H1 (cell line): ENCODE measurements around the gene SLC43A3. TPM values are rescaled to one million over a fixed set of nuclear protein-coding genes. Genes with fewer than 3 reads are reported as not detected.
A peak's percentile ranks its signal among the peaks of the same experiment; 100 is the strongest.

Experiments used
- CTCF ChIA-PET: fragments of 300-600 bp; sonication (Branson Sonifier 250); formaldehyde crosslinking; loops from one replicate; lab custom pipeline; 2021; ENCODE audit not compliant: partially characterized antibody; lab: Charles Lee
- POLR2A ChIA-PET: fragments of 300-600 bp; sonication (Branson Sonifier 250); formaldehyde crosslinking; loops from one replicate; lab custom pipeline; 2021; ENCODE audit warnings: inconsistent platforms; ENCODE audit not compliant: partially characterized antibody; lab: Charles Lee
- DNase-seq, 2 experiments: peaks; one replicate each; pipeline versions ENCODE4 v3.0.0 to v3.0.0-alpha.2; 2010 to 2022; ENCODE audit warnings: low spot score in 2 of 2, low read depth in 1 of 2, mixed read lengths in 1 of 2
- FAIRE-seq: peaks from 2 replicates; lab custom pipeline; 2011; peaks lifted over from hg19 to GRCh38; lab: Jason Lieb, UNC
- H2AFZ ChIP-seq: 2 replicates; pipeline ENCODE4 v1.8.1; 2012; ENCODE audit warnings: low read length, inconsistent platforms
- H2AK5ac ChIP-seq: 2 replicates; pipeline ENCODE4 v1.6.1; 2013; ENCODE audit warnings: low read depth, low read length
- H2BK120ac ChIP-seq: replicated peaks from 2 replicates; pipeline ENCODE3; 2013; ENCODE audit warnings: low read depth, low read length, inconsistent platforms
- H2BK12ac ChIP-seq: 2 replicates; pipeline ENCODE4 v1.6.1; 2013; ENCODE audit warnings: low read depth, low read length
- H2BK15ac ChIP-seq: 2 replicates; pipeline ENCODE4 v1.6.1; 2013; ENCODE audit warnings: low read length
- H2BK20ac ChIP-seq: 2 replicates; pipeline ENCODE4 v1.6.1; 2013; ENCODE audit warnings: low read length
- H2BK5ac ChIP-seq: 2 replicates; pipeline ENCODE4 v1.6.1; 2013; ENCODE audit warnings: low read depth, low read length
- H3K14ac ChIP-seq: 2 replicates; pipeline ENCODE4 v1.6.1; 2013; ENCODE audit warnings: inconsistent platforms; ENCODE audit not compliant: insufficient read length
- H3K18ac ChIP-seq: 2 replicates; pipeline ENCODE4 v1.6.1; 2013; ENCODE audit warnings: low read length; ENCODE audit errors: extremely low read depth
- H3K23ac ChIP-seq: 2 replicates; pipeline ENCODE4 v1.6.1; 2013; ENCODE audit warnings: inconsistent platforms; ENCODE audit not compliant: insufficient read length
- H3K23me2 ChIP-seq: 2 replicates; pipeline ENCODE4 v1.6.1; 2013; ENCODE audit warnings: low read depth, low read length
- H3K27ac ChIP-seq: 2 replicates; pipeline ENCODE4 v1.6.1; 2011; ENCODE audit warnings: low read depth, low read length, inconsistent platforms
- H3K27me3 ChIP-seq, 4 experiments: replicated peaks in 1 of 4; 1 replicate in 1 of 4; 2 replicates in 3 of 4; pipeline versions ENCODE4 v1.6.1 to v1.8.1; 2011 to 2013; ENCODE audit warnings: low read length in 3 of 4, mild to moderate bottlenecking in 3 of 4, inconsistent platforms in 2 of 4, mixed read lengths in 2 of 4, moderate library complexity in 1 of 4; ENCODE audit not compliant: control insufficient read depth in 3 of 4, insufficient read depth in 3 of 4; ENCODE audit errors: extremely low read depth in 1 of 4
- H3K36me3 ChIP-seq, 4 experiments: 2 replicates each; pipeline versions ENCODE4 v1.6.1 to v1.8.1; 2011 to 2013; ENCODE audit warnings: mild to moderate bottlenecking in 4 of 4, low read length in 3 of 4, moderate library complexity in 2 of 4, control low read depth in 1 of 4, inconsistent platforms in 1 of 4; ENCODE audit not compliant: insufficient read depth in 4 of 4, control insufficient read depth in 2 of 4
- H3K4ac ChIP-seq: replicated peaks from 2 replicates; pipeline ENCODE3; 2013; ENCODE audit warnings: low read length, low read depth, mixed read lengths, inconsistent platforms; ENCODE audit not compliant: insufficient read length
- H3K4me1 ChIP-seq, 4 experiments: replicated peaks in 1 of 4; 1 replicate in 1 of 4; 2 replicates in 3 of 4; pipeline versions ENCODE4 v1.6.1 to v1.8.1; 2011 to 2013; ENCODE audit warnings: low read length in 3 of 4, inconsistent platforms in 2 of 4, mixed read lengths in 1 of 4; ENCODE audit not compliant: insufficient read depth in 4 of 4, control insufficient read depth in 3 of 4
- H3K4me2 ChIP-seq, 2 experiments: 2 replicates each; pipeline versions ENCODE4 v1.6.1 to v1.8.1; 2011 to 2013; ENCODE audit warnings: low read depth in 2 of 2, low read length in 2 of 2, control low read depth in 1 of 2, inconsistent platforms in 1 of 2, mild to moderate bottlenecking in 1 of 2; ENCODE audit not compliant: insufficient read depth in 1 of 2
- H3K4me3 ChIP-seq, 4 experiments: fragments of 200-600, 300-600 bp in 1 of 4; sonication (generic), shearing (Covaris generic), sonication (Bioruptor Twin) in 1 of 4; 2 replicates each; pipeline versions ENCODE4 v1.5.1 to v1.8.1; 2011 to 2016; ENCODE audit warnings: low read length in 4 of 4, low read depth in 3 of 4, control low read depth in 2 of 4, inconsistent platforms in 2 of 4, mild to moderate bottlenecking in 2 of 4, mixed read lengths in 1 of 4, moderate library complexity in 1 of 4; ENCODE audit not compliant: insufficient read depth in 2 of 4; ENCODE audit errors: extremely low read depth in 1 of 4
- H3K56ac ChIP-seq: replicated peaks from 2 replicates; pipeline ENCODE3; 2013; ENCODE audit warnings: low read depth, mild to moderate bottlenecking, mixed read lengths, low read length, inconsistent platforms; ENCODE audit not compliant: insufficient read length
- H3K79me1 ChIP-seq: 2 replicates; pipeline ENCODE4 v1.6.1; 2013; ENCODE audit warnings: low read depth, low read length, control low read depth
- H3K79me2 ChIP-seq, 2 experiments: 2 replicates each; pipeline versions ENCODE4 v1.6.1 to v1.8.1; 2012 to 2013; ENCODE audit warnings: low read length in 2 of 2, mild to moderate bottlenecking in 2 of 2, inconsistent platforms in 1 of 2; ENCODE audit not compliant: insufficient read depth in 2 of 2, control insufficient read depth in 1 of 2
- H3K9ac ChIP-seq, 4 experiments: replicated peaks in 1 of 4; 1 replicate in 1 of 4; 2 replicates in 3 of 4; pipeline versions ENCODE4 v1.6.1 to v1.8.1; 2011 to 2013; ENCODE audit warnings: low read depth in 3 of 4, low read length in 3 of 4, control low read depth in 2 of 4, mild to moderate bottlenecking in 2 of 4, moderate library complexity in 2 of 4, inconsistent platforms in 1 of 4; ENCODE audit errors: extremely low read depth in 1 of 4
- H3K9me3 ChIP-seq, 2 experiments: 2 replicates each; pipeline versions ENCODE4 v1.6.1 to v1.8.1; 2012 to 2013; ENCODE audit warnings: mild to moderate bottlenecking in 2 of 2, moderate library complexity in 2 of 2, control low read depth in 1 of 2, inconsistent platforms in 1 of 2, low read depth in 1 of 2, low read length in 1 of 2, mixed read lengths in 1 of 2; ENCODE audit not compliant: insufficient read depth in 2 of 2
- H4K20me1 ChIP-seq, 2 experiments: replicated peaks in 1 of 2; 2 replicates each; pipeline versions ENCODE3 to v1.8.1; 2011 to 2013; ENCODE audit warnings: inconsistent platforms in 2 of 2, low read length in 2 of 2, mild to moderate bottlenecking in 1 of 2; ENCODE audit not compliant: insufficient read depth in 2 of 2, control insufficient read depth in 1 of 2
- H4K5ac ChIP-seq: 2 replicates; pipeline ENCODE4 v1.6.1; 2013; ENCODE audit warnings: low read length, low read depth, mixed read lengths, inconsistent platforms; ENCODE audit not compliant: insufficient read length
- H4K8ac ChIP-seq: 2 replicates; pipeline ENCODE4 v1.8.0; 2013; ENCODE audit warnings: mild to moderate bottlenecking, moderate library complexity, low read length, inconsistent platforms; ENCODE audit not compliant: insufficient read depth; ENCODE audit errors: extremely low read depth
- H4K91ac ChIP-seq: replicated peaks from 2 replicates; pipeline ENCODE3; 2013; ENCODE audit warnings: low read length, mixed read lengths, inconsistent platforms; ENCODE audit not compliant: insufficient read length
- BACH1 ChIP-seq: IDR thresholded peaks from 2 replicates; pipeline ENCODE4 v1.6.1; 2012; ENCODE audit warnings: low read length, improper control_type of control experiment
- CBX5 ChIP-seq: fragments of 300-800, 300-1000 bp; sonication (generic); IDR thresholded peaks from 2 replicates; pipeline ENCODE4 v1.7.1; 2016; ENCODE audit warnings: antibody characterized with exemption, low read length, low read depth
- EGR1 ChIP-seq: IDR thresholded peaks from 2 replicates; pipeline ENCODE4 v1.6.1; 2011; ENCODE audit warnings: low read depth, low read length, borderline replicate concordance
- GTF2F1 ChIP-seq: IDR thresholded peaks from 2 replicates; pipeline ENCODE4 v1.6.1; 2012; ENCODE audit warnings: low read depth, low read length, improper control_type of control experiment, borderline replicate concordance
- HDAC6 ChIP-seq: IDR thresholded peaks from one replicate; pipeline ENCODE4 v1.7.1; 2012; ENCODE audit warnings: low read depth, mild to moderate bottlenecking, inconsistent platforms, low read length, moderate library complexity
- KDM5A ChIP-seq: fragments of 200-600 bp; IDR thresholded peaks from 2 replicates; pipeline ENCODE4 v1.7.1; 2012; ENCODE audit warnings: mild to moderate bottlenecking, low read length, inconsistent platforms, mixed read lengths
- MAFK ChIP-seq: IDR thresholded peaks from 2 replicates; pipeline ENCODE4 v1.6.1; 2012; ENCODE audit warnings: low read depth, mild to moderate bottlenecking, improper control_type of control experiment, low read length
- NANOG ChIP-seq: IDR thresholded peaks from 2 replicates; pipeline ENCODE4 v1.6.1; 2011; ENCODE audit warnings: low read length, low read depth, mild to moderate bottlenecking, inconsistent platforms; ENCODE audit not compliant: insufficient read depth, poor library complexity, severe bottlenecking
- SP4 ChIP-seq: IDR thresholded peaks from 2 replicates; pipeline ENCODE4 v1.6.1; 2012; ENCODE audit warnings: low read length, inconsistent platforms
- TAF1 ChIP-seq: IDR thresholded peaks from 2 replicates; pipeline ENCODE4 v1.6.1; 2011; ENCODE audit warnings: mild to moderate bottlenecking, low read depth, low read length
- TCF12 ChIP-seq: IDR thresholded peaks from 2 replicates; pipeline ENCODE4 v1.6.1; 2011; ENCODE audit warnings: low read depth, mild to moderate bottlenecking, low read length
- YY1 ChIP-seq: IDR thresholded peaks from 2 replicates; pipeline ENCODE4 v1.6.1; 2011; ENCODE audit warnings: low read depth, mild to moderate bottlenecking, low read length
- ZNF274 ChIP-seq: IDR thresholded peaks from 2 replicates; pipeline ENCODE4 v1.7.0; 2012; ENCODE audit warnings: low read length, borderline replicate concordance; ENCODE audit errors: extremely low read depth
- WGBS, 2 experiments: shearing (Covaris generic) in 1 of 2; methylation state at CpG; one replicate each; pipeline versions ENCODE4 v1.1.6 to v1.1.7; 2013 to 2015; ENCODE audit warnings: low lambda C conversion rate in 2 of 2, mixed read lengths in 2 of 2, inconsistent platforms in 1 of 2, low coverage in 1 of 2, missing lambda C conversion rate in 1 of 2; ENCODE audit not compliant: insufficient replicate concordance in 2 of 2, insufficient coverage in 1 of 2, insufficient read length in 1 of 2; ENCODE audit errors: extremely low coverage in 1 of 2, missing lambda C conversion rate in 1 of 2; 5-methylcytosine and 5-hydroxymethylcytosine counted together
- polyA plus RNA-seq, 7 experiments: library from polyadenylated mRNA; depleted of rRNA in 3 of 7; stranded (reverse) in 5 of 7; unstranded in 2 of 7; fragments of >200 nt in 5 of 7; fragments of 200-250 nt in 2 of 7; gene quantifications; 1 replicate in 5 of 7; 2 replicates in 1 of 7; 4 replicates in 1 of 7; pipeline versions ENCODE4 v1.2.1 to v1.2.3, GENCODE V29; 2011 to 2013; ENCODE audit warnings: missing spikeins in 2 of 7, mixed read lengths in 2 of 7
- total RNA-seq: library from RNA; stranded (reverse); fragmentation: NEBNext Ultra II Directional; extraction: Animal tissue kit (Norgen Biotek cat#: 25700); gene quantifications from 2 replicates; pipeline ENCODE4 v1.2.1, GENCODE V29; 2021
- TF ChIP-seq, protein P1 (sequence below): IDR thresholded peaks from 2 replicates; pipeline ENCODE4 v1.6.1; 2012; ENCODE audit warnings: inconsistent platforms

The SLC43A3 gene
- total and polyA plus RNA-seq, 2 of the 8 experiments (the other 6 are each of a cell fraction or from before 2014, with no cell fraction given): 31.8 to 67.8 TPM

DNA sequence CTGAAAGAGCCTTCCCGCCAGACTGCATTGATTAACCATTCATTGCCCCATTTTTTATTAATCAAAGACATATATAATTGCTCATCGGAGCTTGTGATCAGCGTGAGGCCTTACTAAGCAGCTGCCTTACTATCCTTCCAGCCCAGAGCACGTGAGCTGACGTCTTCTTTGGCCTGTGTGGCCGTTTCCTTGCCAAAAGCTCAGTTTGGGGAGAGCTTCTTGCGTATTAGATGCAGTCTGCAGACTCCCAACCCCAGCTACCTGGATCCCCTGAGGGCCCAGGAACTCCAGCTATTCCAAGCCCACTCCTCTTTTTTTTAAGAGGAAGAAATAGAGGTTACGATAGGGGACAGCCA is 784 bp upstream of the SLC43A3 start:
- 87% methylated on average over 8 of the region's 8 CpGs; no CpG with 5 or more reads in 1 of the 2 experiments for WGBS, 2 experiments
- Histone ChIP-seq H2BK15ac (0 out of 2 replicates have a peak overlapping the region, but pooled peaks have one; percentile 85), H3K14ac (no peak overlapping the region), H3K4me3 (no peak overlapping the region), H2BK12ac (no peak overlapping the region), H3K27ac (no peak overlapping the region), H3K9me3 (no peaks in the 10 kb centered on the region), H2AFZ (no peak overlapping the region), H4K91ac (no peak overlapping the region), H3K79me2 (no peaks in the 10 kb centered on the region), H2BK5ac (no peak overlapping the region), H3K4me2 (peak overlapping the region in 1 of 2 experiments; percentile 84; a peak in 1 of 4 replicates), H3K4me1 (peaks cover 0 to 19% (median 13%) of the 10 kb centered on the region in 4 experiments; a peak in 6 of 7 replicates), H3K79me1 (peaks cover 4% of the 10 kb centered on the region; the same call in 1 of the 2 replicates), H3K18ac (no peak overlapping the region), H3K56ac (no peak overlapping the region), H2AK5ac (no peak overlapping the region), H4K8ac (no peak overlapping the region), H4K5ac (no peak overlapping the region), H2BK20ac (no peak overlapping the region), H3K23ac (no peak overlapping the region), H3K4ac (no peak overlapping the region), H3K36me3 (peaks cover 0 to 14% (median 1%) of the 10 kb centered on the region in 4 experiments; a peak in 2 of 8 replicates), H2BK120ac (no peak overlapping the region), H3K23me2 (no peaks in the 10 kb centered on the region; the same call in 1 of the 2 replicates), H4K20me1 (no peaks in the 10 kb centered on the region), H3K9ac (no peak overlapping the region), H3K27me3 (peaks cover 0 to 11% (median 5%) of the 10 kb centered on the region in 4 experiments; a peak in 5 of 7 replicates)
- ChIA-PET POLR2A (interaction anchor here (0.6 to 1.7 kb wide), 5 partner anchors 27 to 285 kb away, joined by 3 to 4 read pairs (median 3); partner anchors contain the start of genes MED19, TMX2 and UBE2L6), CTCF (interaction anchor here (0.7 to 10.1 kb wide), 12 partner anchors 9 to 135 kb away, joined by 3 to 68 read pairs (median 4); partner anchors contain the start of gene RTN4RL2)
- no peak for DNase-seq
- no peak for FAIRE-seq
- TF ChIP-seq TAF1 (no peak), KDM5A (no peak), BACH1 (no peak), MAFK (no peak), CBX5 (no peak), TCF12 (no peak), SP4 (no peak), NANOG (no peak), ZNF274 (no peak), HDAC6 (no peak), EGR1 (no peak), GTF2F1 (no peak), YY1 (no peak)
- TF ChIP-seq, protein P1, sequence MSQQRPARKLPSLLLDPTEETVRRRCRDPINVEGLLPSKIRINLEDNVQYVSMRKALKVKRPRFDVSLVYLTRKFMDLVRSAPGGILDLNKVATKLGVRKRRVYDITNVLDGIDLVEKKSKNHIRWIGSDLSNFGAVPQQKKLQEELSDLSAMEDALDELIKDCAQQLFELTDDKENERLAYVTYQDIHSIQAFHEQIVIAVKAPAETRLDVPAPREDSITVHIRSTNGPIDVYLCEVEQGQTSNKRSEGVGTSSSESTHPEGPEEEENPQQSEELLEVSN: no peak
